Fibroblast of pulmonary artery (primary cell): ENCODE data around the gene ISM1.

Source experiments
- DNase-seq: peaks from one replicate; pipeline ENCODE4 v3.0.0-alpha.2; 2010; ENCODE audit warnings: low read depth
- H3K4me3 ChIP-seq: replicated peaks from 2 replicates; pipeline ENCODE4 v1.5.1; 2011; ENCODE audit warnings: low read depth, mild to moderate bottlenecking, control low read depth, low read length, moderate library complexity
- TF ChIP-seq, protein P1 (sequence below): IDR thresholded peaks from 2 replicates; pipeline ENCODE4 v1.5.1; 2011; ENCODE audit warnings: mild to moderate bottlenecking, control low read depth, low read length, inconsistent platforms; ENCODE audit errors: missing control alignments

The ISM1 gene

DNA sequence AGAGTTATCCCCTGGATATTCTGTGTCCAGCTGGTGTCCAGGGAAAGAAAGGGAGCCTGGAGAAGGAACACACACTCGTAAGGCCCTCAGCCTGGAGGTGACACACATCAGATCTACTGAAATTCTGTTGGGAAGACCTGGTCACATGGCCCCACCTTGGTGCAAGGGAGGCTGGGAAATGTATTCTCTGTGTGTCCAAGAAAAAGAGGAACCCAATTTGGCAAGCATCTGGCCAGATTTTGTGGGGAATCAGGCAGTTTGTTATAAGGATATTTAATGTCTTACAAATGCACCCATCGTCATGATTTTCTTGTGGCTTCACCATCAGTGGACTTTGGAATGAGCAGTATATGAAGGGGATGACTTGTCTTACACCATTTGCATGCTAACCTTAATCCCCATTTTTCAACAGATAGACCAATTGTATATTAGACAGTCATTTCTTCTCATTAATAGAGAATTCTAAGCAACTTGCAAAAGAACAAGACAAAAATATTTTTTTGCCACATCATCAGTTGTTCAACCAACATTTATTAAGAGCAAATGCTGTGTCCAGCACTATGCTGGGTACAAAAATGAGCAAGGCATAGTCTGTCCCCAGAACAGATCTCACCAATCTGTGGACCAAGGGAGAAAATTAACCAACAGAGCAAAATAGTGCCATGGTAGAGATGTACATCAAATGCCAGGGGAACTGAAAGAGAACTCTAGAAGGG lies 59.7 kb downstream of the ISM1 start:
- DNase-seq, result no peak
- TF ChIP-seq, protein P1, sequence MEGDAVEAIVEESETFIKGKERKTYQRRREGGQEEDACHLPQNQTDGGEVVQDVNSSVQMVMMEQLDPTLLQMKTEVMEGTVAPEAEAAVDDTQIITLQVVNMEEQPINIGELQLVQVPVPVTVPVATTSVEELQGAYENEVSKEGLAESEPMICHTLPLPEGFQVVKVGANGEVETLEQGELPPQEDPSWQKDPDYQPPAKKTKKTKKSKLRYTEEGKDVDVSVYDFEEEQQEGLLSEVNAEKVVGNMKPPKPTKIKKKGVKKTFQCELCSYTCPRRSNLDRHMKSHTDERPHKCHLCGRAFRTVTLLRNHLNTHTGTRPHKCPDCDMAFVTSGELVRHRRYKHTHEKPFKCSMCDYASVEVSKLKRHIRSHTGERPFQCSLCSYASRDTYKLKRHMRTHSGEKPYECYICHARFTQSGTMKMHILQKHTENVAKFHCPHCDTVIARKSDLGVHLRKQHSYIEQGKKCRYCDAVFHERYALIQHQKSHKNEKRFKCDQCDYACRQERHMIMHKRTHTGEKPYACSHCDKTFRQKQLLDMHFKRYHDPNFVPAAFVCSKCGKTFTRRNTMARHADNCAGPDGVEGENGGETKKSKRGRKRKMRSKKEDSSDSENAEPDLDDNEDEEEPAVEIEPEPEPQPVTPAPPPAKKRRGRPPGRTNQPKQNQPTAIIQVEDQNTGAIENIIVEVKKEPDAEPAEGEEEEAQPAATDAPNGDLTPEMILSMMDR, result no peak
- no peak overlapping the region for H3K4me3 ChIP-seq

- DNase-seq, result no peak
- no peak overlapping the region for H3K4me3 ChIP-seq
- TF ChIP-seq, protein P1, result no peak
These were observed 63.1 kb downstream of the ISM1 start for GRCh38 chr20:13283869-13284829.

GRCh38 chr20:13284830-13285229 lies 63.8 kb downstream of the ISM1 start:
- TF ChIP-seq, protein P1, result no peak
- DNase-seq, result no peak
- no peak overlapping the region for H3K4me3 ChIP-seq

DNA sequence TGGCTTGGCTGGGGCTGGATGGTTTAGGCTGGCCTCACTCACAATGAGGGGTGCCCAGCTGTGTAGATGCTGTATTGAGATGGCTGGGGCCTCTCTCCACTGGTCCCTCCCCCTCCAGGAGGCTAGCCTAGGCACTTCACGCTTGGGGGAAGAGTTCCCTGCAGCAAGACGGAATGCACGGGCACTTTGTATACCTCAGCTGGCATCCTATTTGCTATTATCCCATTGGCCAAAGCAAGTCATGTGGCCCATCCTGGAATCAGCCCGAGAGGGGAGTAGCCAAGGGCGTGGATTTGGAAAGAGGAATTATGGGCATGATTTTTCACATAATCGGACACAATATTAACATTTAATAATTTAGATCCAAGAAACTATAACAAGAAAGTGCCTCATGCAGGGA lies 64.3 kb downstream of the ISM1 start:
- no peak for DNase-seq
- H3K4me3 ChIP-seq, result no peak overlapping the region
- TF ChIP-seq, protein P1, result no peak

GRCh38 chr20:13286052-13286451 lies 65.0 kb downstream of the ISM1 start:
- no peak overlapping the region for H3K4me3 ChIP-seq
- TF ChIP-seq, protein P1, result no peak
- no peak for DNase-seq

DNA sequence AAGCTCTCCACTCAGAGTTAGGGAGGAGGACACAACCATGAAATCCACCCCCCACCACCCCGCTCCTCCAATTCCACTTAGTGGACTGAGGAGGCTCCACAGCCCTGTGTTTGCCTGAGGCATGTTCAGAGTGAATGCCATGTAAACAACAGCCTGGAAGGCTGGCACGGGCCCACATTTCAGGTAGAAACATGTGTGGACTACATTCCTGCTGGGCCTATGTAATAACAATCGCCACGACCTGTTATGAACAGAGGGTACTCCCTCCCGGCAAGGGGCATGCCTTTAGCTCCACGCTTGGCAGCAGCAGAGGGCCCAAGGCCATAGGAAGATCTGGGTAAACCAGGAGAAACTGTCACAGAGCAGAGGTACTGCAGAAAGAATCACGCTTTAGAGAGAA lies 65.5 kb downstream of the ISM1 start:
- TF ChIP-seq, protein P1, result no peak
- no peak overlapping the region for H3K4me3 ChIP-seq
- DNase-seq, result no peak
